A549 (cell line): ENCODE data around the gene PRR19. TPM values are rescaled to one million over a fixed set of nuclear protein-coding genes. Genes with fewer than 3 reads are reported as not detected.
A peak's percentile ranks its signal among the peaks of the same experiment; 100 is the strongest.

ENCODE experiments used
- ATAC-seq, 2 experiments: fragments of 200-7000 bp in 1 of 2; fragments of >200 bp in 1 of 2; cut with Nextera tagmentation in 1 of 2; cut with Tn5 transposase in 1 of 2; 3 replicates each; pipeline versions ENCODE4 v1.8.0 to v1.9.1; 2018 to 2020; ENCODE audit warnings: mild to moderate bottlenecking in 1 of 2, moderate library complexity in 1 of 2
- CTCF ChIA-PET: fragments of 300-600 bp; sonication (Branson Sonifier 250); formaldehyde crosslinking; extraction: SDS; loops from one replicate; lab custom pipeline; 2021; ENCODE audit warnings: antibody characterized with exemption, inconsistent platforms; lab: Yijun Ruan, JAX
- POLR2A ChIA-PET: fragments of 350-600 bp; formaldehyde crosslinking; extraction: SDS; loops from one replicate; lab custom pipeline; 2021; ENCODE audit warnings: antibody characterized with exemption, inconsistent platforms; lab: Yijun Ruan, JAX
- DNase-seq, 2 experiments: peaks; one replicate each; pipeline versions ENCODE4 v3.0.0 to v3.0.0-alpha.2; 2011 to 2016; ENCODE audit warnings: low read depth in 1 of 2, low spot score in 1 of 2
- FAIRE-seq: peaks from 2 replicates; lab custom pipeline; 2011; peaks lifted over from hg19 to GRCh38; lab: Jason Lieb, UNC
- H3K27ac ChIP-seq, 2 experiments: fragments of >200 bp; sonication (Bioruptor Twin); formaldehyde crosslinking; 3 replicates each; pipeline ENCODE4 v1.5.1; 2016 to 2017
- H3K4me1 ChIP-seq: fragments of >200 bp; sonication (Bioruptor Twin); formaldehyde crosslinking; 3 replicates; pipeline ENCODE4 v1.6.1; 2016
- H3K4me2 ChIP-seq: fragments of >200 bp; sonication (Bioruptor Twin); formaldehyde crosslinking; 3 replicates; pipeline ENCODE4 v1.6.1; 2016
- H3K4me3 ChIP-seq: fragments of >200 bp; sonication (Bioruptor Twin); formaldehyde crosslinking; 3 replicates; pipeline ENCODE4 v1.5.1; 2016
- H3K9me3 ChIP-seq: fragments of >200 bp; sonication (Bioruptor Twin); formaldehyde crosslinking; 3 replicates; pipeline ENCODE4 v1.6.1; 2016
- CBX2 ChIP-seq: fragments of 200-600 bp; sonication (generic); IDR thresholded peaks from 2 replicates; pipeline ENCODE4 v1.6.1; 2016; ENCODE audit warnings: low read depth, mild to moderate bottlenecking, borderline replicate concordance
- CBX8 ChIP-seq: fragments of 200-600 bp; sonication (generic); IDR thresholded peaks from 2 replicates; pipeline ENCODE4 v1.6.1; 2016
- CEBPB ChIP-seq, 2 experiments: fragments of >200 bp in 1 of 2; sonication (Bioruptor Twin) in 1 of 2; formaldehyde crosslinking in 1 of 2; IDR thresholded peaks; 2 replicates each; pipeline ENCODE4 v1.6.1; 2012 to 2016
- CHD4 ChIP-seq: fragments of 200-600 bp; sonication (generic); IDR thresholded peaks from 2 replicates; pipeline ENCODE4 v1.6.1; 2016; ENCODE audit warnings: antibody characterized with exemption, mild to moderate bottlenecking, borderline replicate concordance
- E2F6 ChIP-seq: IDR thresholded peaks from 2 replicates; pipeline ENCODE4 v1.6.1; 2012; ENCODE audit warnings: low read depth, borderline replicate concordance
- EHF ChIP-seq: fragments of 250-450 bp; sonication (Bioruptor Pico); IDR thresholded peaks from 2 replicates; pipeline ENCODE4 v1.5.0; 2020; ENCODE audit warnings: mild to moderate bottlenecking
- EP300 ChIP-seq, 2 experiments: fragments of >200 bp; sonication (Bioruptor Twin); formaldehyde crosslinking; IDR thresholded peaks; 2 replicates in 1 of 2; 3 replicates in 1 of 2; pipeline ENCODE4 v1.6.1; 2016 to 2017
- HOXB13 ChIP-seq: fragments of 250-450 bp; sonication (Bioruptor Pico); IDR thresholded peaks from 2 replicates; pipeline ENCODE4 v1.5.0; 2020; ENCODE audit warnings: low read depth, mild to moderate bottlenecking, moderate library complexity
- JUN ChIP-seq, 2 experiments: fragments of >200 bp; sonication (Bioruptor Twin); formaldehyde crosslinking; IDR thresholded peaks; 2 replicates in 1 of 2; 3 replicates in 1 of 2; pipeline ENCODE4 v1.6.1; 2016 to 2017
- MAZ ChIP-seq: fragments of 150-350 bp; IDR thresholded peaks from 2 replicates; pipeline ENCODE4 v1.6.1; 2014; ENCODE audit warnings: antibody characterized with exemption, low read depth, low read length, borderline replicate concordance
- MYC ChIP-seq: IDR thresholded peaks from 2 replicates; pipeline ENCODE4 v1.6.1; 2012; ENCODE audit warnings: mild to moderate bottlenecking, inconsistent platforms, low read length, improper control_type of control experiment, borderline replicate concordance
- PBX3 ChIP-seq: IDR thresholded peaks from 2 replicates; pipeline ENCODE4 v1.6.1; 2012
- POLR2AphosphoS2 ChIP-seq: conservative IDR thresholded peaks from 2 replicates; pipeline ENCODE4 v1.6.1; 2012; ENCODE audit warnings: low read length, improper control_type of control experiment, inconsistent platforms
- RAD21 ChIP-seq, 2 experiments: fragments of >200 bp in 1 of 2; sonication (Bioruptor Twin) in 1 of 2; formaldehyde crosslinking in 1 of 2; IDR thresholded peaks in 1 of 2; conservative IDR thresholded peaks in 1 of 2; 2 replicates in 1 of 2; 3 replicates in 1 of 2; pipeline ENCODE4 v1.6.1; 2012 to 2018; ENCODE audit warnings: inconsistent platforms in 1 of 2
- RCOR1 ChIP-seq: fragments of 150-350 bp; IDR thresholded peaks from 2 replicates; pipeline ENCODE4 v1.6.1; 2014; ENCODE audit warnings: antibody characterized with exemption, low read length, low read depth
- RFX5 ChIP-seq: fragments of 450-650 bp; IDR thresholded peaks from 2 replicates; pipeline ENCODE4 v1.7.1; 2014; ENCODE audit warnings: antibody characterized with exemption, mild to moderate bottlenecking, moderate library complexity
- TFCP2L1 ChIP-seq: fragments of 250-450 bp; sonication (Bioruptor Pico); IDR thresholded peaks from 2 replicates; pipeline ENCODE4 v1.5.0; 2021; ENCODE audit warnings: mild to moderate bottlenecking
- TP53 ChIP-seq: fragments of 250-450 bp; sonication (Bioruptor Pico); IDR thresholded peaks from 2 replicates; pipeline ENCODE4 v1.5.0; 2021; ENCODE audit warnings: mild to moderate bottlenecking, moderate library complexity
- USF2 ChIP-seq: fragments of 450-650 bp; IDR thresholded peaks from 2 replicates; pipeline ENCODE4 v1.6.1; 2014; ENCODE audit warnings: antibody characterized with exemption
- WGBS: methylation state at CpG from one replicate; pipeline ENCODE4 v1.1.6; 2017; ENCODE audit errors: missing lambda C conversion rate; 5-methylcytosine and 5-hydroxymethylcytosine counted together
- polyA plus RNA-seq, 4 experiments: library from polyadenylated mRNA; depleted of rRNA in 3 of 4; stranded (reverse); fragments of >200 nt; fragmentation: RNase III in 1 of 4; extraction: RNeasy Plus Mini Kit Qiagen cat#74134 plus additional on column Dnase treatment in 1 of 4; gene quantifications; 2 replicates in 3 of 4; 3 replicates in 1 of 4; pipeline ENCODE4 v1.2.3, GENCODE V29; 2011 to 2017

The PRR19 gene
- polyA plus RNA-seq, 2 of the 4 experiments (the other 2 are of a cell fraction): 1.1 to 4.5 TPM

- DNase-seq (no peak), ATAC-seq (peak; percentile 15 to 49; a peak in 3 of 6 replicates), FAIRE-seq (no peak)
- no peaks in the 10 kb centered on the region for H3K9me3 ChIP-seq
- no peak overlapping the region for H3K27ac ChIP-seq
- H3K4me3 ChIP-seq: no peak overlapping the region
- 84% methylated on average over 17 of the region's 17 CpGs for WGBS
- TF ChIP-seq PBX3 (0 out of 2 replicates have a peak, but pooled peaks have one; percentile 13), HOXB13 (no peak), RCOR1 (no peak)
- TF ChIP-seq, all 56 proteins: peak for 1
- ChIA-PET POLR2A (interaction anchor here (1.5 kb wide), 1 partner anchor 9 kb away, joined by 4 read pairs; the partner anchor contains the start of genes PAFAH1B3 and PRR19), CTCF (interaction anchor here (0.6 to 23.7 kb wide), 16 partner anchors 3 to 190 kb away, joined by 3 to 616 read pairs (median 5); partner anchors contain the start of genes GSK3A, PAFAH1B3, POU2F2 and PRR19)
- peaks cover 8% of the 10 kb centered on the region for H3K4me1 ChIP-seq
- no peak overlapping the region for H3K4me2 ChIP-seq
These were observed 8.4 kb upstream of the PRR19 start for GRCh38 chr19:42293540-42293939.

GRCh38 chr19:42293948-42294347, 8.0 kb upstream of the PRR19 start:
- H3K4me2 ChIP-seq: no peak overlapping the region
- H3K4me1 ChIP-seq: peaks cover 8% of the 10 kb centered on the region
- CTCF ChIA-PET: interaction anchor here (0.6 to 23.7 kb wide), 17 partner anchors 4 to 185 kb away, joined by 3 to 616 read pairs (median 6); partner anchors contain the start of genes GSK3A, PAFAH1B3, POU2F2 and PRR19
- no peaks in the 10 kb centered on the region for H3K9me3 ChIP-seq
- H3K4me3 ChIP-seq: no peak overlapping the region
- TF ChIP-seq CBX2 (no peak), CHD4 (no peak), TP53 (no peak), TFCP2L1 (no peak), RAD21 (conservative IDR thresholded peaks at IDR 0.05 in 1 of 2, IDR thresholded peaks at IDR 0.05 in 1 of 2) (no peak), RCOR1 (no peak), E2F6 (no peak), CEBPB (IDR thresholded peaks at IDR 0.05) (no peak), MAZ (no peak)
- POLR2A ChIA-PET: interaction anchor here (1.5 kb wide), 1 partner anchor 8 kb away, joined by 4 read pairs; the partner anchor contains the start of genes PAFAH1B3 and PRR19
- 91% methylated on average over 15 of the region's 15 CpGs for WGBS
- H3K27ac ChIP-seq: no peak overlapping the region
- DNase-seq: no peak
- FAIRE-seq: no peak
- ATAC-seq: no peak

GRCh38 chr19:42294471-42295137, 7.3 kb upstream of the PRR19 start:
- Histone ChIP-seq H3K4me2 (no peak overlapping the region), H3K4me1 (peaks cover 8% of the 10 kb centered on the region), H3K27ac (no peak overlapping the region), H3K9me3 (no peaks in the 10 kb centered on the region), H3K4me3 (no peak overlapping the region)
- no peak for FAIRE-seq
- no peak for DNase-seq
- no peak for ATAC-seq
- ChIA-PET POLR2A (no interaction called here), CTCF (interaction anchor here (0.9 to 23.7 kb wide), 20 partner anchors 4 to 186 kb away, joined by 3 to 616 read pairs (median 8); partner anchors contain the start of genes GSK3A, PAFAH1B3, POU2F2 and PRR19)
- TF ChIP-seq USF2 (no peak), MYC (no peak), JUN (IDR thresholded peaks at IDR 0.05) (0 out of 5 replicates have a peak, but pooled peaks of 1 of the 2 experiments have one; percentile 3)
- 88% methylated on average over 22 of the region's 24 CpGs for WGBS

- Histone ChIP-seq H3K4me1 (peaks cover 8% of the 10 kb centered on the region), H3K9me3 (no peaks in the 10 kb centered on the region), H3K4me3 (no peak overlapping the region), H3K4me2 (no peak overlapping the region), H3K27ac (no peak overlapping the region)
- WGBS: 53% methylated on average over 5 of the region's 5 CpGs
- no peak for ATAC-seq
- no peak for FAIRE-seq
- no peak for DNase-seq
- TF ChIP-seq RFX5 (no peak), RAD21 (conservative IDR thresholded peaks at IDR 0.05 in 1 of 2, IDR thresholded peaks at IDR 0.05 in 1 of 2) (no peak), EP300 (IDR thresholded peaks at IDR 0.05) (no peak), CBX8 (no peak), EHF (no peak), CHD4 (no peak), POLR2AphosphoS2 (no peak)
- CTCF ChIA-PET: interaction anchor here (0.9 to 23.7 kb wide), 23 partner anchors 5 to 191 kb away, joined by 3 to 616 read pairs (median 6); partner anchors contain the start of genes GSK3A, PAFAH1B3, POU2F2 and PRR19
- POLR2A ChIA-PET: no interaction called here
These were observed 6.6 kb upstream of the PRR19 start for GRCh38 chr19:42295342-42295741.
